Fibroblast of the conjunctiva (primary cell): Measurements from ENCODE around the gene CCSER1.

Experiments used
- DNase-seq: peaks from one replicate; pipeline ENCODE4 v3.0.0-alpha.2; 2010; ENCODE audit warnings: low read depth

CCSER1 gene

DNA sequence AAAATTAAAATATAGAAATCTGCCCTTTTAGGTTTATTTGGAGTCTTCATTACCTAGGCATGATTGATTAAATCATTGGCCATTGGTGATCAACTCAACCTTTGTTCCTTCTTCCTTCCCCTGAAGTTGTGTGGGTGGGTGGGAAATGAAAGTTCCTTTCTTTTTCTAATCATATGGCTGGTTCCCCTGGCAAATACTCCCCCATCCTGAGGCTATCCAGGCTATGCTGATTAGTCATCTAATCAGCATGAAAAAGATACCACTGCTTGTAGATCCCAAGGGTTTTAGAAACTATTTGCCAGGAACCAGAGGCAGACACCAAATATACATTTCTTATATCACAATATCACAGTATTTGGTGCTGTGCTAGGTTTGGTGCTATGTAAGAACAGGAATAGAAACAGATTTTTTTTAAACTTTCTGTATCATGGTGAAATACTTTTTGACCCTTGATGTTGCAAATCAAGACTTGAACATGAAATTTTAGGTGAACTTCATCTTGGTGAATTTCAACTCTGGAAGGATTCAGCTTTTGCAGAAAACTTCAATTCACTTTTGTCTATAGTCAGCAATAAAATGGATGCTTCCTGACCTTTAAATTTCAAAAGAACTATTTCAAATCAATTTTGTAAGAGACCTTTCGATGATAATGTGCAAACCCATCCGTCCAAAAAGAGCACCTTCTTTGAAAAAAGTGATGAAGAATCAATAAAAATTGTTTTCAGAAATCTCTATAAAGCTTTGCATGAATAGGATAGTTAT is 71.1 kb downstream of the CCSER1 start:
- DNase-seq, result no peak

DNA sequence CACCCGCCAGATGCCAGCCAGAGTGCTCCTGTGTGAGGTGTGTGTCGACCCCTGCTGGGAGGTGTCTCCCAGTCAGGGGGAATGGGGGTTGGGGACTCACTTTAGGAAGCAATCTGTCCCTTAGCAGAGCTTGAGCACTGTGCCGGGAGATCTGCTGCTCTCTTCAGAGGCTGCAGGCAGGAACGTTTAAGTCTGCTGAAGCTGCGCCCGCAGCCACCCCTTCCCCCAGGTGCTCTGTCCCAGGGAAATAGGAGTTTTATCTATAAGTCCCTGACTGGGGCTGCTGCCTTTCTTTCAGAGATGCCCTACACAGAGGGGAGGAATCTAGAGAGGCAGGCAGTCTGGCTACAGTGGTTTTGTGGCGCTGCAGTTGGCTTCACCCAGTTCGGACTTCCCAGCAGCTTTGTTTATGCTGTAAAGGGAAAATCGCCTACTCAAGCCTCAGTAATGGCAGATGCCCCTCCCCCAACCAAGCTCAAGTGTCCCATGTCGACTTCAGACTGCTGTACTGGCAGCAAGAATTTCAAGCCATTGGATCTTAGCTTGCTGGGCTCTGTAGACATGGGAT is 80.8 kb downstream of the CCSER1 start:
- DNase-seq, result no peak

DNA sequence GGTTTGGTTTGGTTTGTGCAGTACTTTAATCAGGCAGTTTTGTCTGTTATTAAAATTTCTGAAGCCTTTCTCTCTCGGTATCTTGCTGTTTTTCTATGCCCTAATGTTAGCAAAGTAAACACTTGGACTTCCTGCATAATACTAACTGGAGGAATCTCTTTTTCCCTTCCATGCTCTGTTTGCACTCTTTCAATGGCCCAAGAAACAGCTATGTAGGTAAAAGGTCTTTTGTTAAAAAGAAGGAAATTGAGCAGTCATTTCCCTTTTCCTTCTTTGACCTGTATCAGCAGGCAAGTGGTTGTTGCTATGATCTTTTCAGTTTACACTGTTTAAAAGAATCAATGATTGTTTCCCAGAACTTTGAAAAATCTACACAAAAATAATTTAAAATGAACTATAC is 82.7 kb downstream of the CCSER1 start:
- DNase-seq, result no peak

DNA sequence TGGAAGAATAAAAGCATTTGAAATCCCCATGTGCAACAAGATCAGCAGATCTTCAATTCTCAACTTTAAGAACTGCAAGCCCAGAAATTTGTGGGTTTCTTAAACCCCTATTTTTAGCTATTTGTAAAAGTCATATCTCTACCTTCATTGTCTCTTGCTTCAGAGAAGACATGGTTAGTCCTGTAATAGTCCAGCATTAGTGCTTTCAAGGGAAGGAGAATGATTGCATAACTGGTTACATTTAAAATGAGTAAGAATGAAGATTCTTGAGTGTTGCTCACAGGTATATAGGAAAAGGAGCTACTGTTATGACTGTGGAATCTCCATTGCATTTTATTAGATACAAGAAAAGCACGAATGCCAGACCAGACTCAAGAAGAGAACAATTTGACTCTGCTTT is 84.0 kb downstream of the CCSER1 start:
- no peak for DNase-seq

DNA sequence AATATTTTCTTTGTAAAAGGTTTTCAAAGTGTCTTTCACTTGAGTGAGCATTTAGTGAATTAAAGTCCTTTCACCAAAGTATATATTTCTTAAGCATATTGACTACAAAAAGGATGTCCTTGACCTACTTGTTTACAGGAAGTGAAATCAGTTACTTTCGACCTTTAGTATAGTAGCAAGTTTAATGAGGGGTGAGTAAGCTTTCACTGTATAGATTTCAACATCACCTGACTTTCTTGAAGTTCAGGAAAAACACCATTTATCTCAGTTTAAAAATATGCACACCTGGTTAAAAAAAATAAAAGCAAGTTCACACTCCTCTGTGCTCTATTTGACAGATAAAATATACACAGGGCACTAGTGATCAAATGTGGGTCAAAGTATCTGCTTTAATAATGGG is 88.1 kb downstream of the CCSER1 start:
- no peak for DNase-seq

DNA sequence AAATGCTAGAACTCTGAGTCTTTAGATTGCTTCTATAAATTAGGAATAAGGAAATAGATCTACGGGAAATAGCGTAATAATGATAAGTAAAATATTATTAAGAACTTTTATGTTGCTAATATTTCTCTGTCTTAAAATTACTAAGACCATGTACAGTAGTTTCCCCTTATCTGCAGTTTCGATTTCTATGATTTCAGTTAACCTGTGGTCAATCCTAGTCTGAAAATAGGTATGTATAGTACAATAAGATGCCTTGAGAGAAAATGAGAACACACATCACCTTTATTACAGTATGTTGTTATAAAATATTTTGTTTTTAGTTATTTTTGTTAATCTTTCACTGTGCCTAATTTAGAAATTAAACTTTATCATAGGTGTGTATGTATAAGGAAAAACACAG is 92.6 kb downstream of the CCSER1 start:
- DNase-seq, result no peak

DNA sequence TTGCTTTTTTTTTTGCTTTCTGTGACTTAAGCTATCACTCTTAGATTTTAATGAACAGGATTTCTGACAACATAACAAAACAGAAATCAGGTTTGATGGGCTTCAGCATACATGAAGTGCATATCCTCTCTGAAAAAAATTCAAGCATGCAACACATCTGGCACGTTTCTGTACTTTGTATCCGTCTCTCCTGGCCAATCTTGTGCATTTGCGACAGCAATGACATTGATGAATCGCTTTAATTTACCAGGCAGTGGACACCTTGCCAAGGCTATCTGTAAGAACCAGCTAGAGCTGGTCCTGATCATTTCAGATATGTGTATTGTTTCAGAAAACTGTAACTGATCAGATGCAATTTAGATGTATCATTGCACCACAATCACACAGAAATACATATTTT is 93.3 kb downstream of the CCSER1 start:
- no peak for DNase-seq

DNA sequence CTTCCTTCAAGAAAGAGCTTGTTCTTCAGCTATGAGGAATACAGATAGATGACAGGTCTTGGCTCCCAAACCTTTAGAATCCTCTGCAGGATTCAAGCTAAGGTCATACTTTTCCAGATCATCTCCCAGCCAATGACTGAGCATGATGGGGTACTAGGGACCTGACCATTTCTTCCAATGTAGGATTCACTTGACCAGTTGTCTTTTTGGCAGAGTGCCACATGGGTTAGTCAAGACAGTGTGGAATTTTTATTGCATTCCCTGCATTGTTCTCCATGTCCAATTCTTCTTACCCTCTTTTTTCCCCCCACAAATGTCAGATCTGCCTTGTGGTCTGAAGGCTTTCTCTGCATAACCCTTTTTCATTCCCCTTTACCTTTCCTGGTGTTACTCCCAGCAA is 99.5 kb downstream of the CCSER1 start:
- no peak for DNase-seq

DNA sequence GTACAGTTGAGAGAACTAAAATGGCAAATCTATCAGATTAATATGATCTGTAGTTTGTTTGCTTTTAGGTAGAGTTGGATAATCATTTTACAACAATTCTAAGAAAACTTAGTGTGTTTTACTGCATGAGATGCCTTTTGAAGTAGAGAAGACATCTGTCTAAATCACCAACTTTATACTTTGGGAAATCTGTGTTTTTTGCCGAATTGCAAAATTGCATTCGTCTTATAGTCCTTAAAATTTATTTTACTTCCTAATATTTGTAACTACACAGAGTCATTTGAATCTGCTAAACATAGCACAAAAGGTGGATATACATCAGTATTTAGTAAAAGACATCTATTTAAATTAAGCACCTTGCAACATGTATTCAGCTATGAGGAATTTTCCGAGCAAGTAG is 100.0 kb downstream of the CCSER1 start:
- no peak for DNase-seq

DNA sequence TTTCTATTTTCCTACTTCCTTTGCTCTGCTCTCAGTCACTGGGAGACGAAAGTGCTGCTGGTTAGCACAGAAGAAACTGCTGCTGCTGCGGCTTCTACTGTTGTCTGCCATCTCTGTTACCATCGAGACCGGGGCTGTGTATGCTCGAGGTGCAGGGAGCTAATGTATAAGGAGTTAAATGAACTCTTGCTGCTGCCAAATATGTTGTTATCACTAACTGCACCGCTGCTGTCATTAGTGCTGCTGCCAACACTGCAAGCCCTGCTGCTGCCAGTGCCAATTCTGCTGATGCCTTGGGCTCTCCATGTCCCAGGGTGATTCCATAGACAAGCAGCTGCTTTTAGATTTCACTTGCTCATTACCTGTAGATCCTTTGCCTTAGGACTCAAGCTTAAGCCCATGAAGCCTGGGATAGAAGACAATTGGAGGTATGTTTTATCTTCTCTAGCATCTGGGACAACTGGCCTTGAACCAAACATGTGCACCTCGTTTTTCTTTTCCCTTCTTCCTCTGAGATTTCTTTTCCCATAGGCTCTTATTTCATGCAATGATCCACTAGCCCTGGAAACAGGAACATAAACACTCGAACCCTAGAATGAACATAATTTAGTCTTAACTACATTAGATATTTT is 107.8 kb downstream of the CCSER1 start:
- no peak for DNase-seq

DNA sequence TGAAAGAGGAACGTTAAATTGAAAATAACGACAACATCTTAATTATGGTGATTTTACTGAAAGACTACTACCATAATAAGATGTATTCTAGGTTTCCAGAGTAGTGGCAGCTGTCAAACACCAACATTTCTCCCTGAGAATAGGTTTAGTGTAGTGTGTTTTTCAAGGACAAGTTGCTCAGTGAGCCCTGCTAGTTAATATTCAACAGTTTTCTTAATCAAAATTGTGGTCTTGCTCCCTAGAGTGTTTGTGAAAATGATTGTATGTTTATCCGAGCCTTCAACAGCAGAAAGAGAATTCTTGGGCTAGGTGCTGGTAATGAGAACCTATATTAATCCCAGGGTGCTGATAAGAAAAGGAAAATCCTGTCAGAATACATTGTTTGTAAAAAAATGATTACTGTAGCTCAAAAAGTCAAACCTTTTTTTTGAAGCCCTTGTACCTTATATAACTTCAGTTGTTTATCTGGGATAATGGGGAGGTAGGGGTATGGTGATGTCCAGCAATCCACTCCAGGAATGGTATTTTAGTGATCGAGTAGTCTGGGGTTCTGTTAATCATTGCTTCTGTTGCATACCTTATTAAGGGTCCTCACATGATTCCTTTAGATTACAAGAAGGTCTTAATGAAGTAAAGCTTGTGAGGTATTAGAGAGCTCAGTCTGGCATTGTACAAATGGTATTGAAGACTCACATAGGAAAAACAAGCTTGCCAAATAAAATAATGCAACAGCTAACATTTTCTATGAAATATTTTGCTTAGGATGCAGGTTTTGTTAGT is 110.7 kb downstream of the CCSER1 start:
- DNase-seq, result no peak

DNA sequence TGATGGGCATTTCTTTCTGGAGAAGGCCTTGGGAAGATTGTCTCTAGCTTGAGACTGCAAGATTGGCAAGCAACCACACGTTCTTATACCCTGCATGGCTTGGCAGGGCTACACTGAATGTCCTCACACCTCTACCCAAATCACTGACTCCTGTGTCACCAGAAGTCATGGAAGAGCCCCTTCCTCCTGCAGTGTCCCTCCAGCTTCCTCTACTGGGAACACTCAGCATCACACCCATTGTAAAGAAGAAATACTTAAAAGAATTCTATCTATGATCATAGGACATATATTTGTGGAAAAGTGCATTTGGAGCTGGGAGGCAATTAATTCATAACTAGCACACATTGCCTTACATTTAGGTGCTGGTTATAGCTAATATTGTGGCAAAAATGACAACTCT is 113.1 kb downstream of the CCSER1 start:
- DNase-seq, result no peak

DNA sequence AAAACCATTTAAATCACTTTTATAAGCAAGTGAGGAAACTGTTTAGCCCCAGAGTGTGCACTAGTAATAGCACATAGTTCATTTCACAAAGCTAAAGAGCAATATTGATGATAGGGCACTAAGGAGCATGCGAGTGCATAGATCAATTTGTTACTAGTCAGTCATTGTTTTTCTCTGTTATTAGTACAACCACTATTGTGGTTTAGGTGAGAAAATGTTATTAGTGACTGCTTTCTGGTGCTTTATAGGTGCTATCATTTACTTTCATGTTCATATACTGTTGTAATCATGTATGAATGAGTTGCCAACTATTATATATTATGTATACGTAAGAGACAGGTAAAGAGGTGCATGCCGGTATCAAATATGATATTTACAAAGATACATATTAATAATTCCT is 113.8 kb downstream of the CCSER1 start:
- no peak for DNase-seq

DNA sequence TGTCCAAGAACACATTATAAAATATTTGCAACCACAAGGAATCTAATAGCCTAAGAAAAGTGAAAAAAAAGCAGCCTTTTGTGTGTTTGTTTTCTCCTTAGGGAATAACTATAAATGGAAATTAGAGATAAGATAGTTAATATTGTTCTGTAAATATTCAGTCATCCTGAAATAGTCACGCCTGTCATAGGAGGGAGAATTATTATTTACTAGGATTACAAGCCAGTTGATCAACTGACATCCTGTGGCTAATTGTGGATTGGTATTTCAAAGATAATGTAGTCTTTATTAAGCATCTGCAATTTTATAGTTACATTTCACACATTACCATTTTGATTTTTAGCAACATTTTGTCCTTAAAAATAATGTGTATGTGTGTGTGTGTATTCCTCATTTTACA is 118.6 kb downstream of the CCSER1 start:
- DNase-seq, result no peak

DNA sequence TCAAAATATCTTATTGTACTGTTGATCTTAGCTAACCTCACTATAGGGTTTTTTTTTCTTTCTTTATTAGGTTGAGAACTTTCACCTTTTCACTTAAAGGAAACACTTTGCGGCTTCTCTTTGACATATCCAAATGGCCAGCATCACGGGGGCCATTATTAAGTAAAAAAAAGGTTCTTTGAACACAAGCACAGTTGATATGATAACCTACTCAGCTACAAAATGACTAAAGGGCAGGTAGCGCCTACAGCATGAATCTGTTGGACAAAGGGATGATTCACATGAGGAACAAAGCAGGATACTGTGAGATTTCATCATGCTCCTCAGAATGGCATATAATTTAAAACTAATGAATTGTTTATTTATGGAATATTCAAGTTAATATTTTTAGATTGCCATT is 119.6 kb downstream of the CCSER1 start:
- no peak for DNase-seq

DNA sequence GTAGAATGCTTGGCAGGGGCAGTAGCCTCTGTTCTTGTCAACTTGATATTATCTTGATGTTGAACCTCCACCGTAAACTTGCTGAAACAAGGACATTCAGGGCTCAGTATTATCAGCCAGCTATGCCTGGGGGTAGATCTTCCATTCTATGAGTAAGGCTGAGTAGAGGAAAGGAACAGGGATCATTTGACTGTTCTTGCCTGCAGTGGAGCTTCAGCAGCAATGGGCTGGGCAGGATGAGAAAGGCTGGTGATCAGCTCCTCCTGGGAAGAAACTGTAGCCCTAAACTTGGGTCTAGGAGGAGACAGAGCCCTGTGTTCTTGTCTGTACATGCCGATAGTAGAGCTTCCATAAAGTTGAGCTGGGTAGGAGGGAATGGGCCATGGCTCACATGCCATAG is 127.2 kb downstream of the CCSER1 start:
- DNase-seq, result no peak

DNA sequence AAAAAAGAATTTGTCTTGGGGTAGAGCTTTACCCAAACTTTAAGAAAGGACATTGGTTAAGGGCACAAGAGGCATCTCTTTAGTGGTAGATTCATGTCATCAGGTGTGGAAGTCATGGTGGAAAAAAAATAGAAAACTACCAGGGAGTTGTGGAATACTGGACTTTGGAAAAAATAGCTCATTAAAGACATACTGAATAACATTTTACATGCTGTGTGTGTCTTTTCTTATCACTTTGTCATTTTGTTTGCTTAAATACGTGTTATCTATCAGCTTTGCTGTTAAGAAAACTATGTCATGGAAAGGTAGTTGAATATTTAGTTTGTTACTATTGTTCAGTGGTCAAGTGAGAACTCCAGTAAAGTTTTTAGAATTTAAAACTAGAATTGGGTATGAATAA is 147.0 kb downstream of the CCSER1 start:
- DNase-seq, result no peak

DNA sequence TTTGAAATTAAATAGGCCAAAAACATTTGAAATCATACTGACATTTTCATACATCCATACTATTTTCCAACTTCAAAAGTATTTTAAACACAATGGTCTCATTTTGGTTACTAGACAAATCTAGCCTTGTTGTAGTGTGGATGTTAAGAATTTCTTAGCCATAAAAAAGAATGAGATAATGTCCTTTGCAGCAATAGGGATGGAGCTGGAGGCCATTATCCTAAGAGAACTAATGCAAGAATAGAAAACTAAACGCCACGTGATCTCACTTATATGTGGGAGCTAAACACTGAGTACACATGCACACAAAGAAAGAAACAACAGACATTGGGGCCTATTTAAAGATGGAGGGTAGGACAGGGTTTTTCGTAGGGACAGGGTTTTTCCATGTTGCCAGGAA is 153.8 kb downstream of the CCSER1 start:
- DNase-seq, result no peak

DNA sequence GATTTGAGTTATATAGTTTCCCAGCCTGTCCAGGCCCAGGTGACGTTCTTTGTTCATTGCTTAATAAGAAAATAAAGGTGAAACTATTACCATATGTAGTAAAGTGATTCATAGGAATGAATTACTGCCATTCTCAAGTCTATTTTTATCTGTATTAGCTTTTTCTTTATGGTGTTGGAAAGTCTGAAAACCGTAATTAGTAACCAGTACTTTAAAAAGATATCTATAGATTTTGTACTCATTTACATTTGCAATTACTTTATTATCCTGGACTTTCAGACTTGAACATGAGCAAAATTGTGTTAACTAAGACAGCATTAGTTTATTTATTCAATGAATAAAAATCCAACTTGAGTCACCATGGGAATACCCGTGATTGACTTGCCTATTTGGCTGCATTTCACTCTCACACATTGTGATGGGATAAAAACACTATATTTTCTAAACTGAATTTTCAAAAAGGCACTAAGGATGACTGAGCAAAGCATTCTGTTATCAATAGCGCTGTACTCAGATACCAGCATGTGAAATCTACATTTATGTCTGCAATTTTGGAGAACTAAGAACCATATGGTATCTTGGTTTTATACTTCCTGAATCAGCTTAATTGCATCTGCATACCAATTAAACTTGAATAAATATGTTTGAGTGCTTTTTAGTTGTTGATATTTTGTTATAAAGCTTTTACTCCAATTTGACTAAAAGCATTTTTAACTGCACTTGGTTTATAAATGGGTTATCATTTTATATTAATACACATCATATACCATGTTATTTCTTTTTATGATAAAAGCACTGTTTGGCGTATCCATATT is 154.6 kb downstream of the CCSER1 start:
- DNase-seq, result no peak

DNA sequence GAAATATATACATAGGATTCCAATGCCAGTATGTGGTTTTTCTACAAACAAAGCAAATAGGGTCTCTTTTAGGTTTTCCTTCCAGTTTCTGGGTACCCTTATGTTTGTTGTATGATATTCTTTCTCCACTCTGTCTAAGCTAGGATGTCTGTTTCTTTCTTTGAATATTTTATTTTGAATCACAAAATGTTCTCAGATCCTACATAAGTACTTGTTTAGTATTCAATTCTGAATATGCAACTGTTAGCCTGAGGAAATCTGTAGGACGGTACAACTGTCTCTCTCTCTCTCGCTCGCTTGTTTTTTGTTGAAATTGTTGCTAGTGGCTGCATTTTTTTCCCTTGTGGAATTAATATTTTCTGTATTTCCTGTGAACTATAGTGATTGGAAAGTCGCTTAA is 163.2 kb downstream of the CCSER1 start:
- DNase-seq, result no peak

DNA sequence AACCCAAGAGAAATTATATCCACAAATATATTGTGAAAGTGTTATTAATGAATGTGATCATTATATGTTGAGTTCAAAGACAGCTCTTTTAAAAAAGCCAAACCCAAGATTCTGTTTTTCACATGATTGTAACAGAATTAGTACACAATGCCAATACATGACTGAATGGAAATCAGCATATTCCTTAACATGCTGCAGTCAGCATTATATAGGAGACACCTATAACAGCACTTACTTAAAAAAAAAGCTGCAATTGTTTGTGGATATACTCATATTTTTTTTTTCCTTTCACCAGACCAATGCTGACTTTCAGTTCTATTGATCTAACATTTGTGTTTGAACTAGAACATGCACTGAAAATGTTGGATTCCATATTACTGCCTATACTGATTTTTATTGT is 165.2 kb downstream of the CCSER1 start:
- no peak for DNase-seq

DNA sequence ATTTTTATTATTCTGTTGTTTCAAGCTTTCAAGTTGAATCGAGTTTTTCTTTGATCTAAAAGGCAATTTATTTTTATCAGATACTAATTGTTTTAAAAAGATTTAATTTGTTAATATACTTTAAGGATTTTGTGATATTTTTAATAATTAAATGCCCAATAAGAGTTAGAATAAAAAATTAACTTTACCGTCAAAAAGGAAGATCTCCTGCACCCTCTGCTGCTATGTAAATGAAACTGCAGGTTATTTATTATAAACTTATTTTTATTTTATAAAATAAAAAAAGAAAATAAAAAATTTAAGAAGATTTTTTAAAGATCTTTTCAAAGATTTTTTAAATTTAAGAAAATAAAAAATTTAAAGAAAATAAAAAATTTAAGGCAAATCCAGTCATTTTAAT is 166.1 kb downstream of the CCSER1 start:
- peak; percentile 14 for DNase-seq
